Dermis blood vessel endothelial cell (primary cell): ENCODE results near the gene FARP2. TPM values are rescaled to one million over a fixed set of nuclear protein-coding genes. Genes with fewer than 3 reads are reported as not detected.

Source experiments
- DNase-seq: peaks from one replicate; pipeline ENCODE4 v3.0.0; 2010
- total RNA-seq: library from RNA; depleted of rRNA; stranded (reverse); fragments of >200 nt; gene quantifications from 2 replicates; pipeline ENCODE4 v1.2.3, GENCODE V29; 2014

FARP2 gene
- total RNA-seq, 1 donor from 2014 or later: 38.3 TPM

- no peak for DNase-seq
These were observed 180.0 kb downstream of the FARP2 start for GRCh38 chr2:241535871-241536655.

- no peak for DNase-seq
These were observed 182.9 kb downstream of the FARP2 start for GRCh38 chr2:241538838-241539615.

GRCh38 chr2:241539616-241540374, 183.7 kb downstream of the FARP2 start:
- no peak for DNase-seq

GRCh38 chr2:241540401-241540770, 184.3 kb downstream of the FARP2 start:
- no peak for DNase-seq

- DNase-seq: peak; percentile 76
These were observed 184.9 kb downstream of the FARP2 start for GRCh38 chr2:241540771-241541561.

- DNase-seq: no peak
These were observed 185.6 kb downstream of the FARP2 start for GRCh38 chr2:241541564-241542277.

- no peak for DNase-seq
These were observed 186.2 kb downstream of the FARP2 start for GRCh38 chr2:241542278-241542605.

Other genes starting within 250 kb of the FARP2 start
- 4.4 and 9.2 TPM in 2 replicates for gene PASK, start 206.8 kb upstream of the FARP2 start, total RNA-seq
- 47.6 and 55.1 TPM in 2 replicates for gene PPP1R7, start 205.8 kb upstream of the FARP2 start, total RNA-seq
- gene ANO7, start 167.6 kb upstream of the FARP2 start, total RNA-seq: 0.34 and 1.1 TPM in 2 replicates
- gene HDLBP, start 40.6 kb upstream of the FARP2 start, total RNA-seq: 594 and 863 TPM in 2 replicates
- gene SEPTIN2, start 40.4 kb upstream of the FARP2 start, total RNA-seq: 529 and 622 TPM in 2 replicates
- gene STK25, start 152.3 kb downstream of the FARP2 start, total RNA-seq: 445 and 536 TPM in 2 replicates
- 88.1 and 99.4 TPM in 2 replicates for gene BOK, start 202.5 kb downstream of the FARP2 start, total RNA-seq